Measurements from ENCODE around the gene EXOSC10.

EXOSC10 gene

GRCh38 chr1:11099310-11100148 is at the start of gene EXOSC10:
Gene EXOSC10, minus strand, starts transcription at chr1:11099869. Its CDS starts 38 bp downstream, at chr1:11099831.
- peak; percentile 57 for DNase-seq

- no peak for DNase-seq
These were observed 47.6 kb upstream of the EXOSC10 start for GRCh38 chr1:11147197-11147770.

- DNase-seq: no peak
These were observed 46.1 kb upstream of the EXOSC10 start for GRCh38 chr1:11145741-11146140.

DNA sequence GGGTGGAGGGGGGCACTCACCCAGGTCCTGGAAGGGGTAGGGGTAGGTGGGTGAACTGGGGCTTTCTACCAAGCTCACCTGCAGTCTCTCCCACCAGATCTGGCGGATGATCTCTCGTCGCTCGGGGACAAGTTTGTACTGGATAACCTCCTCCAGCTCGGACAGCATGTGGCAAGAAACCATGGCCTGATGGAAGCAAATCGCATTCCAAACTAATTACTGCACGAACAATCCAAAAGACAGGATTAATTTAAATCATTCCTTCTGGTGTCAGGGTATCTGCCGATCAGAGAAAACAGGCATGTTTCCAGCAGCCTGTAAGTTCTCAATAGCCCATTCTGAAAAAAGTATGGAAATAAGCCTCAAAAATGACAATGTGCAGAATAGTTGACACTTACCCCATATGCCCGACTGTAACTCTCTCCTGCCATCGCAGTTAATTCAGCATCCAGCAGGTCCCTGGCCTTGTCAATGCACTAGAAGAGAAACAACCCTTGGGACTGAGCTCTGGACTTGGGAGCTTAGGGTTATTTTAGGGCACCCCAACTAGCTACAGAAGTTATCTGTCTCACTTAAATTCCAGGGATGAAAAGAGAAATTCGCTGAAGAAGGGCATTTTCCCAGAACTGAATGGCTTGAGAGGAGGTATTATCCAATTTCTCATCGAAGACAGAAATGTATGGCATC is 45.0 kb upstream of the EXOSC10 start:
- DNase-seq: no peak

- DNase-seq: no peak
These were observed 44.2 kb upstream of the EXOSC10 start for GRCh38 chr1:11143907-11144306.

- DNase-seq: no peak
These were observed 43.7 kb upstream of the EXOSC10 start for GRCh38 chr1:11143401-11143800.

DNA sequence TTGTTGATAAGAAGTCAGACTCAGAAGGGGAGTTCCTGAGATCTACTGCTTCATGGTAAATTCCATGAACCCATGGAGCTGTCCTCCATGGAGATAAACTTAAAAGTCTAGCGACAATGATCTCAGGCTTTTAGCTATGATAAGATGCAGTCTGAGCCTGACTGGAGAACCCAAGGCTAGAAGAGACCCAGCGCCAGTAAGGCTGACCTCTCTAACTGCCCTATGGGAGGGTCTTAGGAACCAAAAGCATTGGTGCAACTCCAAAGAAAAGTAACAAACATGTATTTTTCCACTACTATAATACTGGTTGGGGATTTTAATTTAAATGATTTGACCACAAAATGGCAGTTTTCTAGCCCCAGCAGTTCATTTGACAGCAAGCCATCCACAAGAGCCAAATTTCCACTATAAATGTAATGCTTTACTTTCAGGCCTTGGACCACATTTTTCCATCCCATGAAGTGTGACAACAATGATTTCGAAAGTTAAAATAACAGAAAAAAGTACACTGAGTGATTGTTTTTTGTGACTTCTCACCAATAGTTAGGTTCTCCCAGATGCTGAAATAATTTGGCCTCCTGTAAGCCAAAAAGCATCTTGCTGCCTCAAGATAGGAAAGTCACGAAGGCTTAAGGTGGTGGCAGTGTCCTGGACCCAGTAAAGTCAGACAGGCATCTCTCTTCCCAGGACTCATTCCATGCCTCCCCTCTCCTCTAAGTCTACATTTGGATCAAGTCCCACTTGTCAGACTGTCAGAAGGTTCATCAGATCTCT is 43.1 kb upstream of the EXOSC10 start:
- DNase-seq: no peak

DNA sequence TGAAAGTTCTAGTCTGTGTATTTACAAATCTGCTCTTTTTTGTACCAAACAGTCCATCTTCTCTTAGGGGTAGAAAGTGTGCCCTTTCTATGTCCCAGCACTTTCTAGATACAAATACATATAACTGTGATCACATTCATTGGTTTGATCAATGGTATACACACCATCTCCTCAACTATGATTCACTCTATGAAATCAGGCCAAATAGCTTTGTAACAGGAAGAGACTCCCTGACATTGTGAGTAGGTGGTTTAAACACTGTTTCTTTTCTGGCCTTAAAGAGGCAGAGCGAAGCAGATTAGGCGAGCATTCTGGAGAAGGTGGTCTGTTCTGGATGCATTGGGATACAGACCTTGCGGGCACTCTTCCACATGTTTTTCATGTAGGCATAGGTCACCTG is 39.3 kb upstream of the EXOSC10 start:
- no peak for DNase-seq

DNA sequence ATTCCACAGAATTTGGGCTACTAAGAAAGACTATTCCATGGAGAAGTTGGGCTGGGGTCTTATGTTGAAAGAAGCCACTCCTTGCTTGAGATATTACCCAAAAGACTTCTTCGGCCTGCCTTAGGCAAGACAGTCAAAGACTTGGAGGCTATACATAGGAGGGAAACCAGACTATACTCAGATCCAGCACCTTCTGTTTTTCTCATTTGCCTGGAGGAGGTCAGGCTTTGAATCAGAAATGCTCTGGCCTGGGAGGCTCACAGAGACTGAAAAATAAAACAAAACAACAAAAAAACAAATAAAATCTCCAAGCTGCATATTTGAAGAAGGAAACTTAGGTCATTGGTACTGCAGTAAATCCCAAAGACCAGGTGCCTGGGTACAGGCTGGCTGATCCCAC is 38.4 kb upstream of the EXOSC10 start:
- no peak for DNase-seq

DNA sequence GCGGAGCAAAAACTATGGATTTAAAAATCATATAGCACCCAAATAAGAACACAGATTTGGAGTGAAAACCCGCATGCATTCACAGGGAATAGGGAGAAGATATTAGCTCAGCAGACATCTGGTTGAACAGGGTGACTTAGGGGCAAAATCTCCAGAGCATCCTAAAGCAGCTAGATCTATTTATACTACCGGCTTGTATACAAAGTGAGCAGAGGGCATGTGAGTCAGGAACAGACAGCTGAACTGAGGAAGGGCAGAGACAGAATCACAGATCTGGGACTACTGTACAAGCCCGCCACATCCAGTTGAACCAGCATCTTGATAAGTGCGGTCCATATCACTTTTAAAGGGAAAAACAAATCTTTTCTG is 35.2 kb upstream of the EXOSC10 start:
- DNase-seq: no peak

GRCh38 chr1:11134251-11134897 is 34.7 kb upstream of the EXOSC10 start:
- DNase-seq: no peak

DNA sequence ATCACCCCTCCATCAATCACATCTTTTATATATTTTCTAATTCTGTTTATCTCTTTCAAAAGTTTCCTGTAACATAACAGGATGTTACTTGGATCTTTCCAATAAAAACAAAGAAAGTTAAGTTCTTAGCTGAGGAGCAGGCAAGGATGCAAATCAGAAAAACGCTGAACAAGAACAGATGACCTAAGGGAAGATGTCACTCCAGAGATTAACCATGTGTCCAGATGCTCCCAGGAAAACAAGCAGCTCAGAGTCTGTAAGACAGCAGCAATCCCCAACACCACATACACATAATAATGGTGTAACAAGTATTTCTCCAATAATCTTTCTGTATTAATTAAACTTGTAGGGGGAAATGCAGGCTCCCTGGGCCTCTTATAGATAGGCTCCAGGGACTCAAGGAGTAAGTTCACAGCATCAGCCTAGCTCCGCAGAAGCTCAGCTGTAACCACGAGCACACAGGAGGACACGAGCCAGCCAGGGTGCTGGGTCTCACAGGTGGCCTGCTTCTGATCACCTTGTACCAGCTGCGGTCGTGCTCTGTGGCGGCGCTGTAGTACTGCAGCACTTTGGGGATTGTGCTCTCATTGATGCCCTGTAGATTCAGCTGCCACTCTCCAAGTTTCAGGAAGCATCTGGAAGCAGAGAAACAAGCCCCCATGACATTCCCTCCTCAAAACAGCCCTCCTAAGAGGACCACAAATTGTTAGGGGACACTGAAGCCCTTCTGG is 33.1 kb upstream of the EXOSC10 start:
- DNase-seq: peak; percentile 72

GRCh38 chr1:11131816-11132215 is 32.1 kb upstream of the EXOSC10 start:
- DNase-seq: no peak

- DNase-seq: no peak
These were observed 30.7 kb upstream of the EXOSC10 start for GRCh38 chr1:11130406-11130805.

- no peak for DNase-seq
These were observed 30.2 kb upstream of the EXOSC10 start for GRCh38 chr1:11129649-11130390.

GRCh38 chr1:11126569-11126968 is 26.9 kb upstream of the EXOSC10 start:
- no peak for DNase-seq

GRCh38 chr1:11125931-11126330 is 26.3 kb upstream of the EXOSC10 start:
- no peak for DNase-seq

DNA sequence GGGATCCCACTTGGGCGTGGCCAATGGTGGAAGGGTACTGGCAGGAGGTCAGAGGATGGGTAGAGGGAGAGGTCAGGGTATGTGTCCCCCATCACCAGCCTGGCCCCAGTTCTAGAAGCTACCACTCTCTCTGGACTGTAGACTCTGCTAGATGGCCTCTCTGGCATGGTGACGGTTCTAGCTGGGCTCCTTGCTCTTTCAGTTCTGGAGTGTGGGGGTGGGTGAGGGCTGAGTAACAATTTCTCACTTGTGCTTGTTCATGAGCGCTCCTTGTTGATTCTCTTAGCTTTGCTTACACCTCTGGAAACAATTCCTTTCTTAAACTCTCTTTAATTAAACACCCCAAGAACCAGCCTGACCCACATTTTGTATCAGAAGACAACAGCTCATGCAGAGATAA is 25.3 kb upstream of the EXOSC10 start:
- DNase-seq: no peak

- no peak for DNase-seq
These were observed 16.6 kb upstream of the EXOSC10 start for GRCh38 chr1:11116318-11116717.

- no peak for DNase-seq
These were observed 15.3 kb upstream of the EXOSC10 start for GRCh38 chr1:11114966-11115365.

GRCh38 chr1:11109047-11109760 is 9.5 kb upstream of the EXOSC10 start:
- no peak for DNase-seq

Measured in NCI-H524 treated with DMSO at 0.1 percent for 48 hours (cell line).